ENCODE data around the gene OLAH. TPM values are rescaled to one million over a fixed set of nuclear protein-coding genes. Genes with fewer than 3 reads are reported as not detected.

The OLAH gene
- under 0.01 and 0.09 TPM in 2 replicates for total RNA-seq

DNA sequence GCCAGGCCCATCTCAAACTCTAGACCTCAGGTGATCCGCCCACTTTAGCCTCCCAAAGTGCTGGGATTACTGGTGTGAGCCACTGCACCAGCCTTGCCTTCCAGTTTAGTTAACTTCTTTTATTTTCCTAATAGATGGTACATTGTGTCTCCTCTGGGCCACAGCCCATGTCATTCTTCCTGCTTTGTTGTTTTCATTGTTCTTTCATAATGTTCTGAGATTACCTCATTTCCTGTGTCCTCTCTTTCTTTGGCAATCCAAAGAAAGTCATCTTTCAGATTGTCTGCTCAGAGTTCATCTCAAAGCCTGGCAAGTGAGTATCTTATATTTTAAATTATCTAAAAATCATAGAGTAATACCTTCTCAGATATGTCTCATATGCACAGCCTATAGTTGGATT lies at the start of gene OLAH:
Gene OLAH (plus strand): TSS at position 270 of the 400 bp plus-strand sequence. CDS start 3,346 bp downstream, outside the sequence.

DNA sequence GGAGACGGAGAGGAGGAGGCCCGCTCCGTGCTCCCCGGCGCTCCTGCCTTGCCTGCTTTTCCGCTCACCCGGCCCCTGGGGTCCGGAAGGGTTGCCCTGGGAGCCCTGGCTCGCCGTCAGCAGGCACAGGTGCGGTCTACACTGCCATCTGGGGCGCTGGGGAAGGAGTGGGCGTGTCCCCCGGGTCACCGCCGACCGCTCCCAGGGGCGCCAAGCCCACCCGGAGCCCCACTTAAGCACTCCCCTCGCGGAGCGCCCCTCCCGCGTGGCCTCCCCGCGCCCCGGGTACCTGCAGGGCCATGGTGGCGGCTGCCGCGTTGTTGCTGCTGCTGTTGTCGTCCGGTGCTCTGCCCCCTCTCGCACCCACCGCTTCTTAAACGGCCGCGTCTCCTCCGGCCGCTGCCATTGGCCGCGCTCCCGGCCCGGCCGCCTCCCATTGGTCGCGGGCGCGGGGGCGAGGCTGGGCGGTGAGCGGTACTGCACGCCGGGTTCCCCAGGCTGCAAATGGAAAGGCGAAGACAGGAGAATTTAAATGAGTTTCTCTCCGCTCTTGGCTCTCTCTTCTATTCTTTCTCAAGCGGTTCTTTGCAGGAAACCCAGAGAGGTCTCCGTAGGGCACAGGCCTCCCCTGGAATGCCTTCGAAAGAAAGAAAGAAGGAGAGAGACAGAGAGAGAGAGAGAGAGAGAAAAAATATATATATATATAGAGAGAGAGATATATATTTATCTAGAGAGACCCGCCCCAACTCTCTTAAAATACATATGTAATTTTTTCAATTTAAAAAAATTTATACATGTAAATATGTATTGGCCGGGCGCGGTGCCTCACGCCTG lies 44.9 kb downstream of the OLAH start, which contains the start of gene ACBD7:
Gene ACBD7 (minus strand): TSS at position 349 of the 834 bp plus-strand sequence. CDS start 48 bp downstream, at position 301.

DNA sequence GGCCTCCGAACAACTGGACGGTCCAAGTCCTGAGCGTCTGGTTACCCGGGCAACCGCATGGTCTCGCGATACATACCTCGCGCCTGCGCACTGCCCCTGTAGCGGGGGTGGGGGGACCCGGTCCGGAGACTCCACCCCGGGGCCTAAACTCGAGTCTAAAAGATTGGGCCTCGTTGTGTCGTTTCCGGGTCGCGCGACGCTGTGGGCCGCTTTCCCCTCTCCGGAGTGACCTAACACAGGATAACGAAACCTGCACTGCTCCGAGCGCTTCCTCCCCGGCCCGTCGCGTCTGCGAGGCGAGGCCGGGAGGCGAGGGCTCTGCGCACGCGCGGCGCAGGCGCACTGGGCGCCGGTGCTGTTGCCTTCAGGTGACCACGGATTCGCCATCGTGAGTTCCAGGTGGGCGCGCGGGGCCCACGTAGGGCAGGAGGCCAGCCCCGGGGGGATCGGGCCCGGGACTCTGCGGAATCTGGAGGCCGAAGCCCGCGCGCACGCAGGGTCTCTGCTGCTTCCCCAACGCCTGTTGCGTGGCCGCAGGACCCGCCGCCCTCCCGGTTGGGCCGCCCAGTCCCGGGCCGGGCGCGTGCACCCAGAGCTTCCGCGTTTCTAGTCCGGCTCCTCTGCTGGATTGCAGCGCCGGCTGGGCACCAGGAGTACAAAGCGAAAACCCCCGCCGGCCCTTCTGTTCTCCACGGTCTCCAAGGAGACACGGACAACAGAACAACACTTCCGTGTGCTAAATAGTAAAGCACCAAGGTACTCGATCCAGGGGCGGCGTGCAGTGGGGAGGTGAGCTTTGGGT lies 53.5 kb downstream of the OLAH start, which contains the start of gene RPP38:
Gene RPP38 (plus strand): TSS at position 345 of the 802 bp plus-strand sequence. CDS start 5,960 bp downstream, outside the sequence.

Other genes starting within 250 kb of the OLAH start
- 1.1 and 2.2 TPM in 2 replicates for gene CDNF, start 205.9 kb upstream of the OLAH start, total RNA-seq
- gene HSPA14, start 205.6 kb upstream of the OLAH start, total RNA-seq: 10.4 and 11.9 TPM in 2 replicates
- 14.5 and 17.2 TPM in 2 replicates for gene MSANTD7, start 205.6 kb upstream of the OLAH start, total RNA-seq
- 5.8 and 10.4 TPM in 2 replicates for gene SUV39H2, start 165.1 kb upstream of the OLAH start, total RNA-seq
- 7.8 and 7.9 TPM in 2 replicates for gene DCLRE1C, start 89.8 kb upstream of the OLAH start, total RNA-seq
- gene MEIG1, start 84.6 kb upstream of the OLAH start, total RNA-seq: 0.28 TPM in 1 of 2 replicates, not detected in the other
- 0.43 and 0.55 TPM in 2 replicates for gene ACBD7, start 44.8 kb downstream of the OLAH start, total RNA-seq
- 10.3 and 10.5 TPM in 2 replicates for gene RPP38, start 53.4 kb downstream of the OLAH start, total RNA-seq
- 32.3 and 44.6 TPM in 2 replicates for gene NMT2, start 124.8 kb downstream of the OLAH start, total RNA-seq